Measurements from ENCODE around the gene RAB6C. TPM values are rescaled to one million over a fixed set of nuclear protein-coding genes. Genes with fewer than 3 reads are reported as not detected.
"Not testable (repeated sequence)": the region's sequence is repeated elsewhere in the genome, so short reads cannot be mapped to it uniquely, and the experiment has no call there.

RAB6C gene
- not detected for total RNA-seq

DNA sequence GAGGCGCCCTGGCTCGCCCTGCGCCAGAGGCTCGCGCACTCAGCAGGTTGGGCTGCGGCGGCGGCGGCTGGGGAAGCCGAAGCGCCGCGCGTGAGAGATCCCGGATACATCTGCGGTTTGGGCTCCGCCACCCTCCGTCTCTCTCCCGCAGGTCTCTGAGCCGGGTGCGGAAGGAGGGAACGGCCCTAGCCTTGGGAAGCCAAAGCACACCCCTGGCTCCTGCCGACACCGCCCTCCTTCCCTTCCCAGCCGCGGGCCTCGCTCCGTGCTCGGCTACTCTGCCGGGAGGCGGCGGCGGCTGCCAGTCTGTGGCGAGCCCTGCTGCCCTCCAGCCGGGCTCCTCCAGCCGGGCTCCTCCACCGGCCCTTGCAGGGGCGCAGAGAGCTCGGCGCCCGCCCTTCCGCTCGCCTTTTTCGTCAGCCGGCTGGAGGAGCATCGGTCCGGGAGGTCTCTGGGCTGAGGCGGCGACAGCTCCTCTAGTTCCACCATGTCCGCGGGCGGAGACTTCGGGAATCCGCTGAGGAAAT, at the start of gene RAB6C:
Gene RAB6C (plus strand): TSS at position 38 of the 527 bp plus-strand sequence. CDS start 450 bp downstream, at position 488.
- peak within 1 kb of the TSS; percentile 61 for H3K4me3 Mint-ChIP-seq
- not testable (repeated sequence) for H3K27ac Mint-ChIP-seq

DNA sequence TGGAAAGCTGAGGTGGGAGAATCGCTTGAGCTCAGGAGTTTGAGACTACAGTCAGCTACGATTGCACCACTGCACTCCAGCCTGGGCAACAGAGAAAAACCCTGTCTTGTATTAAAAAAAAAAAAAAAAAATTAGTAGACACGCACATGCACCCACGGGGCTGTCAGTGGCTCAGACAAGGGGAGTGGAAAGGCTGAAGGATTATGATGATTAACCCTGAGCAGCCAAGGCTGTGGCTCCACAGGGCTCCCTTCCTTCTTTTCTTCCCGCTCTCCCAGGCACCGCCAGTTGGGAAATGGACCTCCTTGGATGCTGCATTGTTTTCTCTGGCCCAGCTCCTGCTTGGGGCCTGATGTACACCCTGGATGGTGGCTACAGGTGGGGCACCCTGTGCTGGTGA, 49.0 kb upstream of the RAB6C start:
- Mint-ChIP-seq H3K36me3 (ENCODE audit: low read depth) (no peaks in the 10 kb centered on the region), H3K4me1 (ENCODE audit: low read depth) (no peaks in the 10 kb centered on the region), H3K27me3 (ENCODE audit: low read depth) (peaks cover 28% of the 10 kb centered on the region), H3K9me3 (no peaks in the 10 kb centered on the region), H3K4me3 (no peak overlapping the region), H3K27ac (no peak overlapping the region)
- no peak for DNase-seq
- intact Hi-C loops (cut with micrococcal nuclease): no loop called here
- CTCF ChIA-PET: no interaction called here

More for the DNA sequence above, at the start of gene RAB6C:
- H3K36me3 Mint-ChIP-seq (ENCODE audit: low read depth); CTCF ChIA-PET; H3K4me1 Mint-ChIP-seq (ENCODE audit: low read depth); intact Hi-C loops (cut with micrococcal nuclease); H3K9me3 Mint-ChIP-seq: not testable (repeated sequence)
- peaks cover 39% of the 10 kb centered on the region for H3K27me3 Mint-ChIP-seq (ENCODE audit: low read depth)
- peak; percentile 15 for DNase-seq

DNA sequence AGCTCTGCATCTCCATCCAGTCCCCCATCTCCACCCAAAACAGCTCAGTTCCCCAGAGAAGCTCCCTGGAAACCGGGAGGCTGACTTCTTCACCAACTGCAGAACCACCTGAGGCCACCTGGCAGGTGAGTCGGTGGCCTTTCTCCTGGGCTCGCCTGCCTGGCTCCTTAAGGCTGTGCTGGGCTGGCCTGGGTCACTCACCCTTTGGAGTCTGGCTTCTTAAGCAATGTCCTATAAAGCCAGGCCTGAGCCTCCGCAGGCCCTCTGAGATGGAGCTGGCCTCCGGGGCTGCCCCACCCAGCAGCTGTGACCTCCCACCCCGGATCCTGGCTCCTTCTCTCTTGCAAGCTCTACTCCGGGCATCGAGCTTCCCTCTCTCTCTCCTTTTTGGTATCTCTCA, 46.1 kb upstream of the RAB6C start:
- H3K9me3 Mint-ChIP-seq; H3K36me3 Mint-ChIP-seq (ENCODE audit: low read depth); H3K4me3 Mint-ChIP-seq; DNase-seq; H3K4me1 Mint-ChIP-seq (ENCODE audit: low read depth); H3K27ac Mint-ChIP-seq; intact Hi-C loops (cut with micrococcal nuclease): not testable (repeated sequence)
- CTCF ChIA-PET: interaction anchor here (0.6 kb wide), 1 partner anchor 11 kb away, joined by 3 read pairs; no protein-coding TSS in a partner anchor
- peaks cover 27% of the 10 kb centered on the region for H3K27me3 Mint-ChIP-seq (ENCODE audit: low read depth)

GRCh38 chr2:129934044-129934822, 45.2 kb upstream of the RAB6C start:
- Mint-ChIP-seq H3K27ac (no peak overlapping the region), H3K4me3 (no peak overlapping the region), H3K27me3 (ENCODE audit: low read depth) (peaks cover 27% of the 10 kb centered on the region), H3K4me1 (ENCODE audit: low read depth) (no peaks in the 10 kb centered on the region), H3K36me3 (ENCODE audit: low read depth) (no peaks in the 10 kb centered on the region), H3K9me3 (no peaks in the 10 kb centered on the region)
- no peak for DNase-seq
- intact Hi-C loops (cut with micrococcal nuclease): no loop called here
- CTCF ChIA-PET: no interaction called here

DNA sequence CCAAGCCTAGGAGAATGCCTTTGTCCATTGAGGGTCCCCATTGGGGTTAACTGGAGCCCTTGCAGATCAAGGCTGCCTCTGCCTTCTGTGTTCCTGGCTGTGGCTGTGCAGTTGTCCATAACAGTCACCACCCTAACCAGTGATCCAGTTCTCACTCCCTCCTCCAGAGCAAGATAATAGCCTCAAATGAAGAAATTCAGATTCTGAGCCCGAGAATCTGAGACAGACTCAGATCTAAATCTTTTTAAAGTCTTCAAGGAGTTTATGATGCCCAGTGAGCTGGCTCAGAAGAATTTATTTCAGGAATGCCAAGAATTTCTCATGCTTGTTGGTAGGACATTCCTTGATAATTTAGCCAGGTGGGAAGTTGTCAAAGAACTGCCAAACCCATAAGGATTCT, 44.3 kb upstream of the RAB6C start:
- Mint-ChIP-seq H3K9me3 (no peaks in the 10 kb centered on the region), H3K36me3 (ENCODE audit: low read depth) (no peaks in the 10 kb centered on the region), H3K4me3 (no peak overlapping the region), H3K27ac (no peak overlapping the region), H3K4me1 (ENCODE audit: low read depth) (no peaks in the 10 kb centered on the region), H3K27me3 (ENCODE audit: low read depth) (peaks cover 27% of the 10 kb centered on the region)
- DNase-seq: no peak
- intact Hi-C loops (cut with micrococcal nuclease): no loop called here
- CTCF ChIA-PET: no interaction called here

DNA sequence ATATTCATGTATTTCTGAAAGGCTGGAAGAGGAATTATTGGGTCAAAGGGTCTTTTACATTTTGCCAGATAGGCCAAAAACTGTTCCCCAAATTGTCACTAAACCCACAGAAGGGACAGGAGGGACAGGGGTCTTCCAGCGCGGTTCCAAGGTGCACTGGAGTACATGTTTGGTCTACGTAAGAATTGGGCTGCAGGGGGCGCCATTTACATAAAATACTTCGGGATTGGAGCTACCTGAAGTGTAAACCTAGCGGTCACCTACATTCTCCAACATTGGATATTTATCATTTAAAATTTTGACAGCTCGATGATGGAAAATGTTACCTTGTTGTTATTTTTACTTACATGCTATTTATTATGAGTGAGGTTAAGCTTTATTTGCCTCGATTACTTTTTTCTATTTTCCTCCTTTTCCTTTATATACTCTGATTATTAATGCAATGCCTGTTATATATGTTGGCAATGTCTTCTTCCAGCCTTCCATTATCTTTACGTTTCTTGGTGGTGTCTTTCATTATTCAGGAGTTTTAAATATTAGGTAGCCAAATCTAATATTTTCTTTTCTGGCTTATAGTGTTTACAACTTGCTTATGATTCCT, 43.0 kb upstream of the RAB6C start:
- intact Hi-C loops (cut with micrococcal nuclease): no loop called here

GRCh38 chr2:129938850-129939471, 40.5 kb upstream of the RAB6C start:
- H3K4me1 Mint-ChIP-seq (ENCODE audit: low read depth); DNase-seq; H3K27ac Mint-ChIP-seq; H3K36me3 Mint-ChIP-seq (ENCODE audit: low read depth); H3K4me3 Mint-ChIP-seq; H3K9me3 Mint-ChIP-seq; intact Hi-C loops (cut with micrococcal nuclease): not testable (repeated sequence)
- peaks cover 11% of the 10 kb centered on the region for H3K27me3 Mint-ChIP-seq (ENCODE audit: low read depth)
- CTCF ChIA-PET: interaction anchor here (0.6 kb wide), 1 partner anchor 12 kb away, joined by 5 read pairs; no protein-coding TSS in a partner anchor

More for the DNA sequence above, 43.0 kb upstream of the RAB6C start:
- no peak for DNase-seq
- Mint-ChIP-seq H3K27ac (no peak overlapping the region), H3K4me1 (ENCODE audit: low read depth) (no peaks in the 10 kb centered on the region), H3K36me3 (ENCODE audit: low read depth) (no peaks in the 10 kb centered on the region), H3K9me3 (no peaks in the 10 kb centered on the region), H3K27me3 (ENCODE audit: low read depth) (peaks cover 27% of the 10 kb centered on the region), H3K4me3 (no peak overlapping the region)
- CTCF ChIA-PET: no interaction called here

DNA sequence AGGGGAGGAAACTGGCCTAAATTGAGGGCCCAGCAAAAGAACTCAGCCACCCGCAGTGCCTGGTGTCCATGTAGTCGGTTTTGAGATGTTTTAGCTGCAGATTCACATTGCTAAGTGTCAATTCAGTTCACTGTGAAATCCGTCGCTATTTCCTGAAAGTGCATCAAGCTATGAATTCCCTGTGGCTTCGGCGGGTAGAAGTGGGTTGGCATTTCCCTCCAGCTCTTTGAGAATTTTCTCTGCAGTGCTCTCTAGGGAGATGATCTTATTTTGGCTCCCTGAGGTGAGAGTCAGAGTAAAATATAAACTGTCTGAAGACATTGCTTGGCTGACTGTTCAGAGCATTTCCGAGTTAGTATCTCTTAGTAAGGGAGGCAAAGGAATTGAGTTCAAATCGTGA, 36.0 kb upstream of the RAB6C start:
- H3K27ac Mint-ChIP-seq; CTCF ChIA-PET; H3K4me3 Mint-ChIP-seq; DNase-seq; H3K9me3 Mint-ChIP-seq; intact Hi-C loops (cut with micrococcal nuclease); H3K4me1 Mint-ChIP-seq (ENCODE audit: low read depth); H3K27me3 Mint-ChIP-seq (ENCODE audit: low read depth); H3K36me3 Mint-ChIP-seq (ENCODE audit: low read depth): not testable (repeated sequence)

GRCh38 chr2:129945557-129945956, 33.9 kb upstream of the RAB6C start:
- Mint-ChIP-seq H3K4me3 (no peak overlapping the region), H3K4me1 (ENCODE audit: low read depth) (no peaks in the 10 kb centered on the region), H3K9me3 (no peaks in the 10 kb centered on the region), H3K27me3 (ENCODE audit: low read depth) (peaks cover 5% of the 10 kb centered on the region), H3K27ac (no peak overlapping the region), H3K36me3 (ENCODE audit: low read depth) (no peaks in the 10 kb centered on the region)
- CTCF ChIA-PET: interaction anchor here (0.7 kb wide), 1 partner anchor 91 kb away, joined by 5 read pairs; no protein-coding TSS in a partner anchor
- DNase-seq: no peak
- intact Hi-C loops (cut with micrococcal nuclease): no loop called here

GRCh38 chr2:129947712-129948111, 31.8 kb upstream of the RAB6C start:
- H3K9me3 Mint-ChIP-seq; H3K4me3 Mint-ChIP-seq; intact Hi-C loops (cut with micrococcal nuclease); H3K36me3 Mint-ChIP-seq (ENCODE audit: low read depth); DNase-seq; H3K27ac Mint-ChIP-seq; H3K4me1 Mint-ChIP-seq (ENCODE audit: low read depth); CTCF ChIA-PET; H3K27me3 Mint-ChIP-seq (ENCODE audit: low read depth): not testable (repeated sequence)

DNA sequence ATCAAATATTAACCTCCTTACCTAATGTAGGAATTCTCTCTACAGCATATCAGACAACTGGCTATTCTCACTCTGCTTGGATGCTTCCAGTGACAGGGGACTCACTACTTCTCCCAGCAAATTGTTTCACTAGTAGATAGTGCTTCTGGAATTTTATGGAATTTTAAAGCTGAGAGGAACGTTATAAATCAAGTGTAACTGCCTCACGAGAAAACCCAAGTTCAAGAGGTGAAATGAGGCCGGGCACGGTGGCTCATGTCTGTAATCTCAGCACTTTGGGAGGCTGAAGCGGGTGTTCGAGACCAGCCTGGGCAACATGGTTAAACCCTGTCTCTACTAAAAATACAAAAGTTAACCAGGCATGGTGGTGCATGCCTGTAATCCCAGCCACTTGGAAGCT, 23.3 kb upstream of the RAB6C start:
- H3K9me3 Mint-ChIP-seq; H3K27me3 Mint-ChIP-seq (ENCODE audit: low read depth); H3K4me1 Mint-ChIP-seq (ENCODE audit: low read depth); DNase-seq; H3K4me3 Mint-ChIP-seq; H3K27ac Mint-ChIP-seq; intact Hi-C loops (cut with micrococcal nuclease); H3K36me3 Mint-ChIP-seq (ENCODE audit: low read depth): not testable (repeated sequence)
- CTCF ChIA-PET: interaction anchor here (0.6 kb wide), 2 partner anchors 9 to 1201 kb away, joined by 3 read pairs; no protein-coding TSS in a partner anchor

GRCh38 chr2:129957891-129958290, 21.6 kb upstream of the RAB6C start:
- Mint-ChIP-seq H3K9me3 (no peaks in the 10 kb centered on the region), H3K27me3 (ENCODE audit: low read depth) (peaks cover 6% of the 10 kb centered on the region), H3K4me3 (no peak overlapping the region), H3K36me3 (ENCODE audit: low read depth) (no peaks in the 10 kb centered on the region), H3K4me1 (ENCODE audit: low read depth) (no peaks in the 10 kb centered on the region), H3K27ac (no peak overlapping the region)
- intact Hi-C loops (cut with micrococcal nuclease): no loop called here
- no peak for DNase-seq
- CTCF ChIA-PET: no interaction called here

Measured in activated naive CD4-positive, alpha-beta T cell treated with anti-CD3 and anti-CD28 coated beads for 36 hours (primary cell).